GM19023 (cell line): ENCODE results near the gene NUDT3.
"Not testable (repeated sequence)": the region's sequence is repeated elsewhere in the genome, so short reads cannot be mapped to it uniquely, and the experiment has no call there.

Experiments
- ATAC-seq: cut with Tn5 transposase; IDR thresholded peaks from one replicate; pipeline ENCODE4 v1.9.1; 2021; ENCODE audit warnings: mild to moderate bottlenecking, moderate library complexity; ENCODE audit not compliant: unreplicated experiment

NUDT3 gene

GRCh38 chr6:34393191-34393965 lies 909 bp upstream of the NUDT3 start:
- ATAC-seq, result no peak

GRCh38 chr6:34391786-34392496 lies 528 bp downstream of the NUDT3 start:
- peak; percentile 45 for ATAC-seq

GRCh38 chr6:34391473-34391785 lies 1.0 kb downstream of the NUDT3 start:
- no peak for ATAC-seq

GRCh38 chr6:34390531-34391472 lies 1.7 kb downstream of the NUDT3 start:
- no peak for ATAC-seq

GRCh38 chr6:34389034-34389433 lies 3.4 kb downstream of the NUDT3 start:
- ATAC-seq, result no peak

GRCh38 chr6:34388421-34388820 lies 4.0 kb downstream of the NUDT3 start:
- no peak for ATAC-seq

- ATAC-seq, result no peak
Measured at GRCh38 chr6:34386316-34387137, 5.9 kb downstream of the NUDT3 start.

- no peak for ATAC-seq
Measured at GRCh38 chr6:34385793-34386195, 6.7 kb downstream of the NUDT3 start.

- ATAC-seq, result no peak
Measured at GRCh38 chr6:34384321-34385153, 7.9 kb downstream of the NUDT3 start.

GRCh38 chr6:34383656-34384320 lies 8.7 kb downstream of the NUDT3 start:
- ATAC-seq, result no peak

- no peak for ATAC-seq
Measured at GRCh38 chr6:34383161-34383631, 9.3 kb downstream of the NUDT3 start.

- ATAC-seq, result no peak
Measured at GRCh38 chr6:34381081-34381480, 11.4 kb downstream of the NUDT3 start.

GRCh38 chr6:34378470-34378869 lies 14.0 kb downstream of the NUDT3 start:
- ATAC-seq, result no peak

GRCh38 chr6:34377984-34378383 lies 14.5 kb downstream of the NUDT3 start:
- no peak for ATAC-seq

GRCh38 chr6:34377571-34377970 lies 14.9 kb downstream of the NUDT3 start:
- ATAC-seq, result not testable (repeated sequence)

GRCh38 chr6:34375833-34376232 lies 16.6 kb downstream of the NUDT3 start:
- no peak for ATAC-seq

GRCh38 chr6:34374508-34374907 lies 18.0 kb downstream of the NUDT3 start:
- no peak for ATAC-seq

- no peak for ATAC-seq
Measured at GRCh38 chr6:34374069-34374468, 18.4 kb downstream of the NUDT3 start.

- no peak for ATAC-seq
Measured at GRCh38 chr6:34373511-34373910, 19.0 kb downstream of the NUDT3 start.
